IMR-90 (cell line): ENCODE measurements around the gene HDAC3. TPM values are rescaled to one million over a fixed set of nuclear protein-coding genes. Genes with fewer than 3 reads are reported as not detected.

ENCODE experiments used
- ATAC-seq: fragments of 200-7000 bp; cut with Tn5 transposase; 2 replicates; pipeline ENCODE4 v1.9.1; 2020; ENCODE audit warnings: low read depth, mild to moderate bottlenecking, moderate library complexity
- BruUV-seq: library from RNA; stranded (reverse); fragments of 400-500 nt; replicated peaks from 2 replicates; lab custom pipeline; 2021; lab: Mats Ljungman, UMichigan
- CTCF ChIA-PET: fragments of 300-600 bp; formaldehyde crosslinking; extraction: SDS; loops from one replicate; lab custom pipeline; 2021; ENCODE audit warnings: antibody characterized with exemption; lab: Yijun Ruan, JAX
- POLR2A ChIA-PET: fragments of 300-600 bp; sonication (Branson Sonifier 250); formaldehyde crosslinking; loops from one replicate; lab custom pipeline; 2022; ENCODE audit warnings: antibody characterized with exemption; ENCODE audit not compliant: unreplicated experiment; lab: Charles Lee
- DNase-seq: peaks from one replicate; pipeline ENCODE4 v3.0.0; 2013
- H2AFZ ChIP-seq: replicated peaks from 2 replicates; pipeline ENCODE3; 2013; ENCODE audit warnings: low read length, mild to moderate bottlenecking; ENCODE audit not compliant: poor library complexity
- H2AK5ac ChIP-seq: 2 replicates; pipeline ENCODE4 v1.6.1; 2013; ENCODE audit warnings: low read depth, low read length, inconsistent platforms
- H2AK9ac ChIP-seq: replicated peaks from 2 replicates; pipeline ENCODE3; 2013; ENCODE audit warnings: mild to moderate bottlenecking, low read depth, low read length, moderate library complexity; ENCODE audit not compliant: poor library complexity
- H2BK120ac ChIP-seq: 2 replicates; pipeline ENCODE4 v1.6.1; 2013; ENCODE audit warnings: low read depth, low read length, inconsistent platforms
- H2BK15ac ChIP-seq: 3 replicates; pipeline ENCODE4 v1.6.1; 2013; ENCODE audit warnings: low read depth, low read length, inconsistent platforms
- H2BK20ac ChIP-seq: 2 replicates; pipeline ENCODE4 v1.6.1; 2013; ENCODE audit warnings: low read depth, mild to moderate bottlenecking, inconsistent platforms, low read length, moderate library complexity
- H2BK5ac ChIP-seq: 2 replicates; pipeline ENCODE4 v1.6.1; 2013; ENCODE audit warnings: mild to moderate bottlenecking, low read depth, low read length, inconsistent platforms; ENCODE audit not compliant: poor library complexity, severe bottlenecking
- H3K14ac ChIP-seq: replicated peaks from 2 replicates; pipeline ENCODE4 v1.6.1; 2013; ENCODE audit warnings: low read depth, low read length, inconsistent platforms
- H3K18ac ChIP-seq: 2 replicates; pipeline ENCODE4 v1.6.1; 2013; ENCODE audit warnings: low read depth, low read length, control low read depth
- H3K23ac ChIP-seq: 2 replicates; pipeline ENCODE4 v1.6.1; 2013; ENCODE audit warnings: low read depth, low read length, inconsistent platforms
- H3K27ac ChIP-seq: 2 replicates; pipeline ENCODE4 v1.5.1; 2013; ENCODE audit warnings: mild to moderate bottlenecking, control low read depth, low read length; ENCODE audit not compliant: insufficient read depth
- H3K27me3 ChIP-seq: 2 replicates; pipeline ENCODE4 v1.6.1; 2013; ENCODE audit warnings: low read length; ENCODE audit not compliant: control insufficient read depth, insufficient read depth
- H3K36me3 ChIP-seq: 2 replicates; pipeline ENCODE4 v1.6.1; 2013; ENCODE audit warnings: low read length, mixed read lengths; ENCODE audit not compliant: control insufficient read depth, insufficient read depth
- H3K4ac ChIP-seq: 2 replicates; pipeline ENCODE4 v1.6.1; 2013; ENCODE audit warnings: low read depth, low read length, inconsistent platforms
- H3K4me1 ChIP-seq: 2 replicates; pipeline ENCODE4 v1.6.1; 2013; ENCODE audit warnings: low read length, mixed read lengths; ENCODE audit not compliant: control insufficient read depth, insufficient read depth
- H3K4me2 ChIP-seq: 2 replicates; pipeline ENCODE4 v1.6.1; 2013; ENCODE audit warnings: low read depth, mild to moderate bottlenecking, control low read depth, low read length, moderate library complexity
- H3K4me3 ChIP-seq: 2 replicates; pipeline ENCODE4 v1.5.1; 2013; ENCODE audit warnings: low read depth, mild to moderate bottlenecking, control low read depth, low read length, moderate library complexity; ENCODE audit not compliant: insufficient read depth
- H3K56ac ChIP-seq: 2 replicates; pipeline ENCODE4 v1.6.1; 2013; ENCODE audit warnings: low read length, inconsistent platforms; ENCODE audit not compliant: insufficient read depth; ENCODE audit errors: extremely low read depth
- H3K79me1 ChIP-seq, 2 experiments: 2 replicates each; pipeline ENCODE4 v1.6.1; 2013; ENCODE audit warnings: low read length in 2 of 2, inconsistent platforms in 1 of 2, low read depth in 1 of 2
- H3K9ac ChIP-seq: 2 replicates; pipeline ENCODE4 v1.6.1; 2013; ENCODE audit warnings: low read depth, low read length, control low read depth
- H3K9me1 ChIP-seq: 2 replicates; pipeline ENCODE4 v1.6.1; 2013; ENCODE audit warnings: low read length, inconsistent platforms; ENCODE audit not compliant: insufficient read depth
- H3K9me3 ChIP-seq: 2 replicates; pipeline ENCODE4 v1.6.1; 2013; ENCODE audit warnings: low read length; ENCODE audit not compliant: control insufficient read depth, insufficient read depth
- H4K20me1 ChIP-seq: 2 replicates; pipeline ENCODE4 v1.6.1; 2013; ENCODE audit warnings: low read length, inconsistent platforms; ENCODE audit not compliant: insufficient read depth
- H4K5ac ChIP-seq: 2 replicates; pipeline ENCODE4 v1.6.1; 2013; ENCODE audit warnings: mild to moderate bottlenecking, low read depth, low read length, control low read depth
- H4K8ac ChIP-seq, 2 experiments: 2 replicates each; pipeline ENCODE4 v1.6.1; 2013; ENCODE audit warnings: low read depth in 2 of 2, low read length in 2 of 2, control low read depth in 1 of 2, inconsistent platforms in 1 of 2
- H4K91ac ChIP-seq: 2 replicates; pipeline ENCODE4 v1.6.1; 2013; ENCODE audit warnings: low read depth, low read length, inconsistent platforms; ENCODE audit not compliant: insufficient read depth
- BHLHE40 ChIP-seq: fragments of 150-350 bp; IDR thresholded peaks from 2 replicates; pipeline ENCODE4 v1.6.1; 2016; ENCODE audit warnings: mild to moderate bottlenecking, low read depth, low read length
- CTCF ChIP-seq: conservative IDR thresholded peaks from 2 replicates; pipeline ENCODE4 v1.5.1; 2012; ENCODE audit warnings: mild to moderate bottlenecking, low read depth, low read length, improper control_type of control experiment
- ELK1 ChIP-seq: fragments of 150-350 bp; IDR thresholded peaks from 2 replicates; pipeline ENCODE4 v1.6.1; 2016; ENCODE audit warnings: low read depth, mild to moderate bottlenecking, low read length, moderate library complexity, borderline replicate concordance
- FOS ChIP-seq: fragments of 150-350 bp; IDR thresholded peaks from 2 replicates; pipeline ENCODE4 v1.6.1; 2016; ENCODE audit warnings: low read depth, low read length
- MAZ ChIP-seq: IDR thresholded peaks from 2 replicates; pipeline ENCODE4 v1.6.1; 2012; ENCODE audit warnings: low read depth, mild to moderate bottlenecking, low read length, improper control_type of control experiment, moderate library complexity, borderline replicate concordance
- NFE2L2 ChIP-seq: fragments of 150-350 bp; IDR thresholded peaks from 2 replicates; pipeline ENCODE4 v1.6.1; 2016; ENCODE audit warnings: low read depth, mild to moderate bottlenecking, low read length
- POLR2A ChIP-seq: IDR thresholded peaks from 2 replicates; pipeline ENCODE4 v1.6.1; 2012; ENCODE audit warnings: mild to moderate bottlenecking, low read depth, low read length
- RFX5 ChIP-seq: IDR thresholded peaks from 2 replicates; pipeline ENCODE4 v1.8.0; 2012; ENCODE audit warnings: low read depth, mild to moderate bottlenecking, low read length, moderate library complexity
- USF2 ChIP-seq: fragments of 150-350 bp; IDR thresholded peaks from 2 replicates; pipeline ENCODE4 v1.6.1; 2017; ENCODE audit warnings: mild to moderate bottlenecking, antibody characterized with exemption, low read length, low read depth
- WGBS, 2 experiments: methylation state at CpG; one replicate each; pipeline versions ENCODE4 v1.1.5 to v1.1.7; 2013; ENCODE audit warnings: missing lambda C conversion rate in 2 of 2; ENCODE audit not compliant: insufficient read length in 1 of 2; ENCODE audit errors: extremely low coverage in 2 of 2; 5-methylcytosine and 5-hydroxymethylcytosine counted together
- dilution Hi-C: fragments of 300-500 bp; cut with HindIII; formaldehyde crosslinking; loops from one replicate; pipeline ENCODE4 v1.14.3; 2018; ENCODE audit warnings: low sequenced_read_pairs; ENCODE audit not compliant: unreplicated experiment
- in situ Hi-C: fragments of 300-500 bp; cut with MboI; formaldehyde crosslinking; loops from 3 replicates; pipeline ENCODE4 v1.14.3; 2019; ENCODE audit warnings: low sequenced_read_pairs, inconsistent platforms, mixed read lengths
- intact Hi-C: fragments of 100-400 bp; cut with micrococcal nuclease; formaldehyde crosslinking; loops from 2 replicates; pipeline ENCODE4 v1.10.0; 2022
- polyA plus RNA-seq, 3 experiments: library from polyadenylated mRNA; depleted of rRNA; stranded (reverse); fragments of >200 nt; gene quantifications; 2 replicates each; pipeline ENCODE4 v1.2.3, GENCODE V29; 2012; ENCODE audit warnings: low replicate concordance in 1 of 3
- total RNA-seq: library from RNA; depleted of rRNA; stranded (reverse); fragments of >200 nt; gene quantifications from 2 replicates; pipeline ENCODE4 v1.2.3, GENCODE V29; 2012

The HDAC3 gene
- total and polyA plus RNA-seq, 2 of the 4 experiments (the other 2 are of a cell fraction), result 84.2 to 89.7 TPM

GRCh38 chr5:141665995-141666940 is 29.6 kb upstream of the HDAC3 start (continued):
- TF ChIP-seq NFE2L2 (no peak), MAZ (no peak)

- Histone ChIP-seq H3K36me3 (peaks cover 14% of the 10 kb centered on the region), H3K9ac (no peak overlapping the region), H3K4me2 (no peak overlapping the region), H3K18ac (no peak overlapping the region), H3K4me1 (no peaks in the 10 kb centered on the region), H2AK9ac (no peak overlapping the region), H3K27me3 (no peaks in the 10 kb centered on the region), H2BK120ac (no peak overlapping the region), H4K91ac (no peak overlapping the region), H3K14ac (no peak overlapping the region), H3K4me3 (no peak overlapping the region), H3K56ac (no peak overlapping the region), H2BK15ac (no peak overlapping the region), H2AFZ (peak overlapping the region; percentile 16), H4K8ac (no peak overlapping the region), H3K27ac (no peak overlapping the region), H4K5ac (no peak overlapping the region), H4K20me1 (no peaks in the 10 kb centered on the region), H2BK20ac (no peak overlapping the region), H3K9me3 (no peaks in the 10 kb centered on the region), H3K23ac (no peak overlapping the region), H3K9me1 (no peaks in the 10 kb centered on the region), H2BK5ac (no peak overlapping the region), H3K79me1 (no peaks in the 10 kb centered on the region), H2AK5ac (no peak overlapping the region), H3K4ac (no peak overlapping the region)
- in situ Hi-C loops, result no loop called here
- ChIA-PET CTCF (interaction anchor here (0.6 to 1.3 kb wide), 6 partner anchors 12 to 1560 kb away, joined by 3 to 5 read pairs (median 4); partner anchors contain the start of gene ARAP3), POLR2A (no interaction called here)
- intact Hi-C loops, result loop anchor here (1.0 to 2.0 kb wide), 4 partner anchors 27 to 295 kb away; no protein-coding TSS in a partner anchor
- ATAC-seq, result peak; percentile 93
- 68% methylated on average over 3 of the region's 13 CpGs; no CpG with 5 or more reads in 1 of the 2 experiments for WGBS, 2 experiments
- dilution Hi-C loops, result no loop called here
- DNase-seq, result peak; percentile 58
- no TSS peak for BruUV-seq
- TF ChIP-seq CTCF, result peak; percentile 88
- no peak for TF ChIP-seq USF2
- no peak for TF ChIP-seq NFE2L2
- TF ChIP-seq FOS, result no peak
- no peak for TF ChIP-seq MAZ
- TF ChIP-seq BHLHE40, result no peak
- no peak for TF ChIP-seq ELK1
- no peak for TF ChIP-seq RFX5
- no peak for TF ChIP-seq POLR2A
Measured at GRCh38 chr5:141664733-141665461, 28.2 kb upstream of the HDAC3 start.
